Lower lobe of right lung (tissue), 2 donors: ENCODE data around the gene FAM184B. TPM values are rescaled to one million over a fixed set of nuclear protein-coding genes. Genes with fewer than 3 reads are reported as not detected.

Experiments
- ATAC-seq, 2 donors: fragments of 200-7000 bp; cut with Tn5 transposase; one replicate each; pipeline ENCODE4 v1.9.1; 2020 to 2022; ENCODE audit warnings: mild to moderate bottlenecking in 2 of 2, moderate library complexity in 2 of 2
- DNase-seq: peaks from one replicate; pipeline ENCODE4 v3.0.0-alpha.2; 2020
- H3K27ac ChIP-seq: fragments of 200-600 bp; one replicate; pipeline ENCODE4 v1.8.0; 2022
- H3K27me3 ChIP-seq: fragments of 200-600 bp; one replicate; pipeline ENCODE4 v1.8.0; 2022; ENCODE audit warnings: low read depth
- H3K36me3 ChIP-seq: fragments of 200-600 bp; one replicate; pipeline ENCODE4 v1.8.0; 2022; ENCODE audit warnings: mild to moderate bottlenecking
- H3K4me1 ChIP-seq: fragments of 200-600 bp; one replicate; pipeline ENCODE4 v1.8.0; 2022
- H3K4me3 ChIP-seq: fragments of 200-600 bp; one replicate; pipeline ENCODE4 v1.8.0; 2022; ENCODE audit warnings: mild to moderate bottlenecking
- H3K9me3 ChIP-seq: fragments of 200-600 bp; one replicate; pipeline ENCODE4 v1.8.0; 2022
- intact Hi-C: fragments of 100-400 bp; cut with DNase I; formaldehyde crosslinking; loops from one replicate; pipeline ENCODE4 v1.11.0; 2022
- total RNA-seq: library from RNA; stranded (reverse); fragmentation: NEBNext Ultra II Directional; extraction: Animal tissue kit (Norgen Biotek cat#: 25700); gene quantifications from one replicate; pipeline ENCODE4 v1.2.1, GENCODE V29; 2021
- TF ChIP-seq, protein P1 (sequence below): fragments of 200-600 bp; IDR thresholded peaks from one replicate; pipeline ENCODE4 v1.8.0; 2022; ENCODE audit warnings: antibody characterized with exemption, mild to moderate bottlenecking
- donor health status: DM: no; HTN: yes; CAD: no; lungs with severe emphysema.

The FAM184B gene
- total RNA-seq, 1 donor from 2014 or later = 0.24 TPM

- Histone ChIP-seq H3K9me3 (no peaks in the 10 kb centered on the region), H3K4me3 (no peak overlapping the region), H3K27me3 (no peaks in the 10 kb centered on the region), H3K27ac (no peak overlapping the region), H3K4me1 (no peaks in the 10 kb centered on the region), H3K36me3 (no peaks in the 10 kb centered on the region)
- TF ChIP-seq, protein P1, sequence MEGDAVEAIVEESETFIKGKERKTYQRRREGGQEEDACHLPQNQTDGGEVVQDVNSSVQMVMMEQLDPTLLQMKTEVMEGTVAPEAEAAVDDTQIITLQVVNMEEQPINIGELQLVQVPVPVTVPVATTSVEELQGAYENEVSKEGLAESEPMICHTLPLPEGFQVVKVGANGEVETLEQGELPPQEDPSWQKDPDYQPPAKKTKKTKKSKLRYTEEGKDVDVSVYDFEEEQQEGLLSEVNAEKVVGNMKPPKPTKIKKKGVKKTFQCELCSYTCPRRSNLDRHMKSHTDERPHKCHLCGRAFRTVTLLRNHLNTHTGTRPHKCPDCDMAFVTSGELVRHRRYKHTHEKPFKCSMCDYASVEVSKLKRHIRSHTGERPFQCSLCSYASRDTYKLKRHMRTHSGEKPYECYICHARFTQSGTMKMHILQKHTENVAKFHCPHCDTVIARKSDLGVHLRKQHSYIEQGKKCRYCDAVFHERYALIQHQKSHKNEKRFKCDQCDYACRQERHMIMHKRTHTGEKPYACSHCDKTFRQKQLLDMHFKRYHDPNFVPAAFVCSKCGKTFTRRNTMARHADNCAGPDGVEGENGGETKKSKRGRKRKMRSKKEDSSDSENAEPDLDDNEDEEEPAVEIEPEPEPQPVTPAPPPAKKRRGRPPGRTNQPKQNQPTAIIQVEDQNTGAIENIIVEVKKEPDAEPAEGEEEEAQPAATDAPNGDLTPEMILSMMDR = no peak
- ATAC-seq (no peak), DNase-seq (no peak)
- intact Hi-C loops = no loop called here
These were observed 76.3 kb downstream of the FAM184B start for GRCh38 chr4:17705107-17705506.

- Histone ChIP-seq H3K4me1 (no peaks in the 10 kb centered on the region), H3K4me3 (no peak overlapping the region), H3K27me3 (no peaks in the 10 kb centered on the region), H3K27ac (no peak overlapping the region), H3K9me3 (peaks cover 7% of the 10 kb centered on the region), H3K36me3 (no peaks in the 10 kb centered on the region)
- DNase-seq = no peak
- no peak for ATAC-seq
- TF ChIP-seq, protein P1 = no peak
- intact Hi-C loops = no loop called here
These were observed 77.3 kb downstream of the FAM184B start for GRCh38 chr4:17704020-17704650.

- H3K4me1 ChIP-seq = no peaks in the 10 kb centered on the region
- no peak for ATAC-seq
- no peaks in the 10 kb centered on the region for H3K36me3 ChIP-seq
- H3K4me3 ChIP-seq = no peak overlapping the region
- TF ChIP-seq, protein P1 = no peak
- no peaks in the 10 kb centered on the region for H3K27me3 ChIP-seq
- H3K27ac ChIP-seq = no peak overlapping the region
- intact Hi-C loops = no loop called here
- H3K9me3 ChIP-seq = peaks cover 9% of the 10 kb centered on the region
- DNase-seq = no peak
These were observed 78.8 kb downstream of the FAM184B start for GRCh38 chr4:17702641-17703040.

DNA sequence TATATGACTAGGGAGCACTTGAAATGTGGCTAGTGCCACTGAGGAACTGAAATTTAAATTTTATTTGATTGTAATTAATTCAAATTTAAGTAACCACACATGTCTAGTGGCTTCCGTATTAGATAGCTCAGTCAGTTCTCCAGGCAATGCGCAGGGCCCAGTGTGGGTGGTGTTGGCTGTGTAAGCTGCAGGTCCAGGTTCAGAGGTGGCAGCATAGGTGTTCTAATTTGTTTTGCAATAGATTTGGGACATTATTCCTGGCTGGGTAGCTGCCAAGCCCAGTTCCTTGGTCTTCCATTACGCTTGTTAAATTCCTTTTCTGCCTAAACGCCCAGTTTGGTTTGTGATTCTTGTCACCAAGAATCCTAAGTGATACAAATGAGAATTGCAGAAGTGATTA lies 79.5 kb downstream of the FAM184B start:
- Histone ChIP-seq H3K9me3 (peaks cover 9% of the 10 kb centered on the region), H3K36me3 (no peaks in the 10 kb centered on the region), H3K4me1 (no peaks in the 10 kb centered on the region), H3K27ac (no peak overlapping the region), H3K27me3 (no peaks in the 10 kb centered on the region), H3K4me3 (no peak overlapping the region)
- TF ChIP-seq, protein P1 = no peak
- DNase-seq (no peak), ATAC-seq (no peak)
- intact Hi-C loops = no loop called here

GRCh38 chr4:17701138-17701839 lies 80.1 kb downstream of the FAM184B start:
- peaks cover 9% of the 10 kb centered on the region for H3K9me3 ChIP-seq
- TF ChIP-seq, protein P1 = no peak
- ATAC-seq (no peak), DNase-seq (no peak)
- no peaks in the 10 kb centered on the region for H3K4me1 ChIP-seq
- no peaks in the 10 kb centered on the region for H3K36me3 ChIP-seq
- no peaks in the 10 kb centered on the region for H3K27me3 ChIP-seq
- H3K4me3 ChIP-seq = no peak overlapping the region
- H3K27ac ChIP-seq = no peak overlapping the region
- intact Hi-C loops = no loop called here
